Astrocyte (in vitro differentiated cells and primary cell): Measurements from ENCODE around the gene TWIST2. TPM values are rescaled to one million over a fixed set of nuclear protein-coding genes. Genes with fewer than 3 reads are reported as not detected.

Source experiments
- DNase-seq: peaks from one replicate; pipeline ENCODE4 v3.0.0-alpha.2; 2010; ENCODE audit warnings: low read depth
- FAIRE-seq: peaks from 2 replicates; lab custom pipeline; 2011; peaks lifted over from hg19 to GRCh38; lab: Jason Lieb, UNC
- H2AFZ ChIP-seq: 2 replicates; pipeline ENCODE4 v1.6.0; 2012; ENCODE audit warnings: low read depth, low read length, inconsistent platforms
- H3K27ac ChIP-seq: 2 replicates; pipeline ENCODE4 v1.5.1; 2011; ENCODE audit warnings: low read depth, low read length, inconsistent platforms
- H3K27me3 ChIP-seq: 2 replicates; pipeline ENCODE4 v1.6.0; 2011; ENCODE audit warnings: low read length, inconsistent platforms; ENCODE audit not compliant: insufficient read depth
- H3K36me3 ChIP-seq: 2 replicates; pipeline ENCODE4 v1.5.1; 2011; ENCODE audit warnings: low read length, inconsistent platforms; ENCODE audit not compliant: insufficient read depth
- H3K4me1 ChIP-seq: 2 replicates; pipeline ENCODE4 v1.5.1; 2011; ENCODE audit warnings: low read length, inconsistent platforms; ENCODE audit not compliant: insufficient read depth
- H3K4me2 ChIP-seq: 2 replicates; pipeline ENCODE4 v1.6.0; 2012; ENCODE audit warnings: low read length, inconsistent platforms
- H3K4me3 ChIP-seq: 2 replicates; pipeline ENCODE4 v1.5.1; 2011; ENCODE audit warnings: low read depth, mild to moderate bottlenecking, low read length, inconsistent platforms; ENCODE audit not compliant: insufficient read depth
- H3K79me2 ChIP-seq: 2 replicates; pipeline ENCODE4 v1.6.0; 2012; ENCODE audit warnings: mild to moderate bottlenecking, low read length, inconsistent platforms; ENCODE audit not compliant: insufficient read depth
- H3K9ac ChIP-seq: 2 replicates; pipeline ENCODE4 v1.6.0; 2012; ENCODE audit warnings: mild to moderate bottlenecking, low read length, inconsistent platforms
- H3K9me3 ChIP-seq: 2 replicates; pipeline ENCODE4 v1.5.1; 2012; ENCODE audit warnings: low read depth, mild to moderate bottlenecking, low read length, inconsistent platforms; ENCODE audit not compliant: insufficient read depth
- H4K20me1 ChIP-seq: 2 replicates; pipeline ENCODE4 v1.6.0; 2012; ENCODE audit warnings: low read length, inconsistent platforms; ENCODE audit not compliant: insufficient read depth
- H3K27ac Mint-ChIP-seq: one replicate; pipeline ENCODE4 v1.8.0; 2021; ENCODE audit warnings: mild to moderate bottlenecking, mixed read lengths; ENCODE audit not compliant: unreplicated experiment
- H3K27me3 Mint-ChIP-seq: one replicate; pipeline ENCODE4 v1.8.0; 2021; ENCODE audit warnings: low read depth, mixed read lengths; ENCODE audit not compliant: unreplicated experiment
- H3K36me3 Mint-ChIP-seq: one replicate; pipeline ENCODE4 v1.8.0; 2021; ENCODE audit warnings: low read depth, mixed read lengths; ENCODE audit not compliant: unreplicated experiment
- H3K4me1 Mint-ChIP-seq: one replicate; pipeline ENCODE4 v1.8.0; 2021; ENCODE audit warnings: low read depth, mixed read lengths; ENCODE audit not compliant: unreplicated experiment
- H3K4me3 Mint-ChIP-seq: one replicate; pipeline ENCODE4 v1.8.0; 2021; ENCODE audit warnings: mild to moderate bottlenecking, moderate library complexity, mixed read lengths; ENCODE audit not compliant: unreplicated experiment
- H3K9me3 Mint-ChIP-seq: one replicate; pipeline ENCODE4 v1.8.0; 2021; ENCODE audit warnings: mild to moderate bottlenecking, mixed read lengths; ENCODE audit not compliant: unreplicated experiment
- CTCF ChIP-seq: IDR thresholded peaks from 2 replicates; pipeline ENCODE4 v1.5.1; 2011; ENCODE audit warnings: low read depth, mild to moderate bottlenecking, inconsistent platforms, low read length, moderate library complexity; ENCODE audit not compliant: insufficient read depth
- EZH2 ChIP-seq: IDR thresholded peaks from 2 replicates; pipeline ENCODE4 v1.6.1; 2012; ENCODE audit warnings: mild to moderate bottlenecking, low read length, inconsistent platforms; ENCODE audit not compliant: insufficient read depth
- total RNA-seq: library from RNA; stranded (reverse); gene quantifications from 2 replicates; pipeline ENCODE4 v1.2.1, GENCODE V29; 2021

TWIST2 gene
- total RNA-seq, 1 donor from 2014 or later, result 3.2 TPM

GRCh38 chr2:238810321-238810720, 37.6 kb upstream of the TWIST2 start:
- Histone ChIP-seq H3K4me2 (no peak overlapping the region), H3K9ac (no peak overlapping the region)
- no peak for FAIRE-seq

GRCh38 chr2:238811293-238811692, 36.6 kb upstream of the TWIST2 start:
- H3K4me2 ChIP-seq, result no peak overlapping the region
- Mint-ChIP-seq H3K27ac (no peak overlapping the region), H3K4me3 (no peak overlapping the region), H3K36me3 (no peaks in the 10 kb centered on the region), H3K9me3 (peaks cover 5% of the 10 kb centered on the region), H3K27me3 (peaks cover 17% of the 10 kb centered on the region), H3K4me1 (no peaks in the 10 kb centered on the region)
- no peak overlapping the region for H3K4me3 ChIP-seq
- H2AFZ ChIP-seq, result no peak overlapping the region
- no peaks in the 10 kb centered on the region for H3K36me3 ChIP-seq
- no peaks in the 10 kb centered on the region for H4K20me1 ChIP-seq
- no peak overlapping the region for H3K27ac ChIP-seq
- DNase-seq (no peak), FAIRE-seq (no peak)
- no peak for TF ChIP-seq EZH2
- TF ChIP-seq CTCF, result no peak
- no peak overlapping the region for H3K9ac ChIP-seq
- H3K4me1 ChIP-seq, result no peaks in the 10 kb centered on the region
- H3K9me3 ChIP-seq, result peaks cover 5% of the 10 kb centered on the region
- no peaks in the 10 kb centered on the region for H3K79me2 ChIP-seq
- H3K27me3 ChIP-seq, result peaks cover 2% of the 10 kb centered on the region

More at GRCh38 chr2:238810321-238810720, 37.6 kb upstream of the TWIST2 start:
- DNase-seq, result no peak
- Histone ChIP-seq H4K20me1 (no peaks in the 10 kb centered on the region), H2AFZ (no peak overlapping the region), H3K27me3 (peaks cover 2% of the 10 kb centered on the region), H3K4me3 (no peak overlapping the region), H3K36me3 (no peaks in the 10 kb centered on the region), H3K79me2 (no peaks in the 10 kb centered on the region), H3K4me1 (no peaks in the 10 kb centered on the region), H3K27ac (no peak overlapping the region), H3K9me3 (peaks cover 5% of the 10 kb centered on the region)
- Mint-ChIP-seq H3K4me1 (no peaks in the 10 kb centered on the region), H3K9me3 (peaks cover 5% of the 10 kb centered on the region), H3K4me3 (no peak overlapping the region), H3K27ac (no peak overlapping the region), H3K36me3 (no peaks in the 10 kb centered on the region), H3K27me3 (peaks cover 21% of the 10 kb centered on the region)
- TF ChIP-seq EZH2, result no peak
- no peak for TF ChIP-seq CTCF

GRCh38 chr2:238811759-238812158, 36.1 kb upstream of the TWIST2 start:
- no peak overlapping the region for H2AFZ ChIP-seq
- H3K36me3 ChIP-seq, result no peaks in the 10 kb centered on the region
- H3K9me3 Mint-ChIP-seq, result peaks cover 5% of the 10 kb centered on the region
- no peak overlapping the region for H3K4me3 ChIP-seq
- no peak overlapping the region for H3K4me3 Mint-ChIP-seq
- no peaks in the 10 kb centered on the region for H3K79me2 ChIP-seq
- no peak for TF ChIP-seq EZH2
- no peak for TF ChIP-seq CTCF
- no peaks in the 10 kb centered on the region for H4K20me1 ChIP-seq
- H3K27me3 ChIP-seq, result peaks cover 2% of the 10 kb centered on the region
- no peak for DNase-seq
- H3K9ac ChIP-seq, result no peak overlapping the region
- H3K27me3 Mint-ChIP-seq, result peaks cover 18% of the 10 kb centered on the region
- no peak for FAIRE-seq
- no peak overlapping the region for H3K27ac ChIP-seq
- no peak overlapping the region for H3K4me2 ChIP-seq
- H3K4me1 ChIP-seq, result no peaks in the 10 kb centered on the region
- no peaks in the 10 kb centered on the region for H3K36me3 Mint-ChIP-seq
- no peaks in the 10 kb centered on the region for H3K4me1 Mint-ChIP-seq
- H3K27ac Mint-ChIP-seq, result no peak overlapping the region
- H3K9me3 ChIP-seq, result peaks cover 5% of the 10 kb centered on the region
